Astrocyte of the cerebellum (primary cell): ENCODE data around the gene MRPL18.
A peak's percentile ranks its signal among the peaks of the same experiment; 100 is the strongest.
"Not testable (repeated sequence)": the region's sequence is repeated elsewhere in the genome, so short reads cannot be mapped to it uniquely, and the experiment has no call there.

Source experiments
- DNase-seq: peaks from one replicate; pipeline ENCODE4 v3.0.0-alpha.2; 2011; ENCODE audit warnings: low read depth
- H3K4me3 ChIP-seq: 2 replicates; pipeline ENCODE4 v1.5.1; 2011; ENCODE audit warnings: mild to moderate bottlenecking, low read depth, low read length, moderate library complexity
- in situ Hi-C: cut with HindIII; loops from 2 replicates; pipeline ENCODE4 v1.10.0; 2017; ENCODE audit warnings: low sequenced_read_pairs
- TF ChIP-seq, protein P1 (sequence below): IDR thresholded peaks from 2 replicates; pipeline ENCODE4 v1.5.1; 2012; ENCODE audit warnings: low read length, low read depth, moderate library complexity, mild to moderate bottlenecking; ENCODE audit errors: missing control alignments

MRPL18 gene

DNA sequence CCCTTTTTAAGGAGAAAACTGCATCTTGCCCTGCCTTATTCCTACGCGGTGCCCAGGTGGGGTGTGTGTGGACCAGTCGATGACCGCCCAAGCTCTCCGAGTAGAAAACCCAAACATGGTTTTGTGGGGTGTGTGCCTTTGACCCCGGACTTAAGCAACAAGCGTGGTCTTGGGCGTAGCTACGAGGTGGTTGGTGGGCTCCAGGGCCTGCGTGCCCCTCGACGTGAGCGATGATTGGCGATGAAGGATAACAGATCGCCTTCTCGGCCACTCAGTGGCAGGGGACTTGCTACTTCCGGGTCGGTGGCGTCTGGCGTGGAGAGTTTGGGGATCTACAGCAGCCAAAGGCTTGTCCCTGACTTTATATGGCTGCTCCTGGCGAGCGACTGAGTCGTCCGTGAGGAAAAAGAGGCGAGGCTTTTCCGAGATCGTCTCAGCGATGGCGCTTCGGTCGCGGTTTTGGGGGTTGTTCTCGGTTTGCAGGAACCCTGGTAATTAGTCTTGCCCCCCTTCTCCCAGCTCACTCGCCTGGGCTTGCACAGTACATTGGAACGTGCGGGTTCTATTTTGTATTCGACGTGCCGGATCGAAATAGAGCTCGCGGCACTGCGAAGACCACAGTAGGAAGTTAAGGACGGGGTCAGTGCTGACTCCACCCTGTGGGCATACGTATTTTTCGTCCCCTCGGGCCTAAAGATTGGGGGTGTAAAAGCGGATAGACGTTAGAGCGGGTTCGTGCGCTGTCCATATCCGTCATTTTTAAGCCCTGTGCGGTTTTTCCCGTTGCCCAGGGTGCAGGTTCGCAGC lies at the start of gene MRPL18:
TSS of gene MRPL18 (plus strand) at position 319 of the 807 bp plus-strand sequence. CDS start at position 440, 121 bp downstream.
- TF ChIP-seq, protein P1, sequence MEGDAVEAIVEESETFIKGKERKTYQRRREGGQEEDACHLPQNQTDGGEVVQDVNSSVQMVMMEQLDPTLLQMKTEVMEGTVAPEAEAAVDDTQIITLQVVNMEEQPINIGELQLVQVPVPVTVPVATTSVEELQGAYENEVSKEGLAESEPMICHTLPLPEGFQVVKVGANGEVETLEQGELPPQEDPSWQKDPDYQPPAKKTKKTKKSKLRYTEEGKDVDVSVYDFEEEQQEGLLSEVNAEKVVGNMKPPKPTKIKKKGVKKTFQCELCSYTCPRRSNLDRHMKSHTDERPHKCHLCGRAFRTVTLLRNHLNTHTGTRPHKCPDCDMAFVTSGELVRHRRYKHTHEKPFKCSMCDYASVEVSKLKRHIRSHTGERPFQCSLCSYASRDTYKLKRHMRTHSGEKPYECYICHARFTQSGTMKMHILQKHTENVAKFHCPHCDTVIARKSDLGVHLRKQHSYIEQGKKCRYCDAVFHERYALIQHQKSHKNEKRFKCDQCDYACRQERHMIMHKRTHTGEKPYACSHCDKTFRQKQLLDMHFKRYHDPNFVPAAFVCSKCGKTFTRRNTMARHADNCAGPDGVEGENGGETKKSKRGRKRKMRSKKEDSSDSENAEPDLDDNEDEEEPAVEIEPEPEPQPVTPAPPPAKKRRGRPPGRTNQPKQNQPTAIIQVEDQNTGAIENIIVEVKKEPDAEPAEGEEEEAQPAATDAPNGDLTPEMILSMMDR, result no peak
- in situ Hi-C loops, result no loop called here

DNA sequence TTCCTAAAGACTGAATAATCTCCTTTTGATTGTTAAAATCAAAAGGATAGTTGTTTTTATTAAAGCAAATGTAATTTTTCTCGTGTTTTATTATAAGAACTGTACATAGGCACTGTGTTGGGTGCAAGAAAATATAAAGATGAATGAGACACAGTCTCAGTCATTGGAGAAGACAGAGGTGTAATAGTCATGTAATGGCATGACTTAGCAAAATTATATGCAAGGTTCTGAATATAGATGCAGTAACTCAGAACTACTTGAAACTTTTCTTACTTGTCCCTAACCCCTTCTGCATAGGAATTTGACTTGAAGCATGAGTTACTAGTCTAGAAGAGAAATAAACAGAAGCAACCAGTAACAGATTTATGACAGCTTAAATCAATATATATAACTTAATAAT lies 48.1 kb upstream of the MRPL18 start:
- no peak overlapping the region for H3K4me3 ChIP-seq
- in situ Hi-C loops, result no loop called here
- TF ChIP-seq, protein P1, result no peak
- DNase-seq, result no peak

More for the DNA sequence above, at the start of gene MRPL18:
- peak within 1 kb of the TSS; percentile 87 for H3K4me3 ChIP-seq
- peak; percentile 95 for DNase-seq

DNA sequence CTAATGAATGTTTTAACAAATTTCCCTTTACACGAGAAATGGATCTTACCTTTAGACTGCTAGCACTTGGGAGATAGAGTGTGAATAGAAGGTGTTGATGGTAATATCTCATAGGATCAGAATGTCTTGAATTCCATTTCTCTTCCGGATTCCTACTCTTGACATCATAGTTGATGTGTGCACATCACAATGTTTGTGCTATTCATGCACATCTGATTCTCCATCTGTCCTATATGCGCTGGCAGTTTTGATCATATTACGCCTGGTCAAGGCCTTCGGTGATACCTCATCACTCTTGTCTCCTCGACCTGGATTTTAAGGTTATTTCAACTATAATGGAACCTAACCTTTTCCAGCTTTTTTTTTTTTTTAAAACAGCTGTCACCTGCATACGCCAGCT lies 45.2 kb upstream of the MRPL18 start:
- in situ Hi-C loops, result no loop called here
- no peak for DNase-seq
- TF ChIP-seq, protein P1, result no peak
- H3K4me3 ChIP-seq, result no peak overlapping the region

DNA sequence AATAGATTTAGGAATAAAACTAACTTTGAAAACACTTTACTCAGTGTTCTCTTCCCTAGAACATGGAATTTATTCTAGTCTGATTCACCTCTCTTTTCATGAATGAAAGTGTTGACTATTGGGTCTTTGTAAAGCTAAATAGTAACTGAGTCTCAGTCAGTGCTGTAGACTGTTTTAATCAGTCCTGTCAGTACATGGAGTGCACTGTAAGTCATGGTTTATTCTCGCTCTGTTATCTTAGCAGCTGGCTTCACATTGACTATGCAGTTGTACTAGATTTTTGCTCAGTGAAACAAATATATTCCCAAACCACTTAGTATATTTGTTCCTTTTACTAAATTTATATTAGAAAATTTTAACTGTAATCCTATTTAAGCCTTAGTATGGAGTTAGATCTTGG lies 43.5 kb upstream of the MRPL18 start:
- no peak for DNase-seq
- in situ Hi-C loops, result no loop called here
- H3K4me3 ChIP-seq, result no peak overlapping the region
- TF ChIP-seq, protein P1, result no peak

DNA sequence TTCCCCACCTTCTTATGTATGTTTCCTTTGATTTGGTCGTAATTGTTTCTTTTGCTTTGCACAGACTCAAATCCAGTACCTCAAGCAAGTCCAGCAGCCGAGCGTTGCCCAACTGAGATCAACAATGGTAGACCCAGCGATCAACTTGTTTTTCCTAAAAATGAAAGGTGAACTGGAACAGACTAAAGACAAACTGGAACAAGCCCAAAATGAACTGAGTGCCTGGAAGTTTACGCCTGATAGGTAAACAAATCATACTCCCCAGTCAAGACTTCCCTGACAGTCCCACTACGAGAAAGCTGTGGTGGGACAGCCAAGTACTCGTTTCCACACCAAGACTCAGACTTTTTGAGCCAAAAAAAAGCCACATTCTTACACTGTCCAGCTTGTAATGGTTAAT lies 42.1 kb upstream of the MRPL18 start:
- H3K4me3 ChIP-seq, in situ Hi-C loops, DNase-seq: not testable (repeated sequence)

DNA sequence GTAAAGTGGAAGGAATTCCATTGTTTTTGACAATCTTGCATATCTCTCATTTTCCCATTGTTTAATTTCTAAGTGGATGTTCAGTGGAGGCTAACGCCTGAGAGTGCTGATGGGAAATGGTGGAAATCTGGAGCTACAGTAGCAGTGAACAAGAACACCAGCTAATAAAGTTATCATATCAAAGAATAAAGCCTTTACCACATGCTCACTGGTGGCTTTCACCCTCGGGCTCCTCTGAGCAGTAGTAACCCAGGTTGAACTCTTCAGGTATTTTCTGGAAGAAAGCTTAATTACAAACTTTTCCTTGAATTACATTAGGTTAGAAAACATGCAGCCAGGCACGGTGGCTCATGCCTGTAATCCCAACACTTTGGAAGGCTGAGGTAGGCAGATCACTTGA lies 38.8 kb upstream of the MRPL18 start:
- no peak overlapping the region for H3K4me3 ChIP-seq
- TF ChIP-seq, protein P1, result no peak
- in situ Hi-C loops, result no loop called here
- no peak for DNase-seq

DNA sequence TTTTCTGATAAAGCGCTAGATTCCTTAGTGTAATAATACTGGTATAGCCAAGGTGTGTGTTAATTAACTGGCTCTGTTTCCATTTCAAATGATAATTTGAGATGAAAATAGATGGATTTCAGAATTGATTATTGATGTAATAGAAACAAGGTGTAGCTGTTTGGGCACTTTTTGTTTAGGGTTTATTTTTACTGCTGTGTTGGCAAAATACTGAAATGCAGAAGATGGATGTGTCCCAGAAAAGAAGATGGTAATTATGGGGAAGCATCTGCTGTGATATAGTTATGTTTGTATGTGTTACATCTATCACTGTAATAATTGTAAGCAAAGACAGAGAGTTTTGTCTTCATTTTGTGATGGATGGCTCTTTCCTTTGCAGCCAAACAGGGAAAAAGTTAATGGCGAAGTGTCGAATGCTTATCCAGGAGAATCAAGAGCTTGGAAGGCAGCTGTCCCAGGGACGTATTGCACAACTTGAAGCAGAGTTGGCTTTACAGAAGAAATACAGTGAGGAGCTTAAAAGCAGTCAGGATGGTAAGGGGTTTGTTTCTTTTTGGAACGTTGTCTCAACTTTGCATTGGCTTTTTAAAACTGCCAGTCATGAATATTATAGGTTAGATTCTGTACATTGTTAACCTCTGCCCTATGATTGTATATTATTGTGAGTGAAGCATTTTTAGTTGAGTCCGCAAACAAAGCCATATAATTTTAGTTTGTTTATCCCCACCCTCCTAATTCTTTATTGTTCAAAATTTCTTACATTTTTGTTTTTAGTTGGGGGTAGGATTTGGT lies 37.0 kb upstream of the MRPL18 start:
- TF ChIP-seq, protein P1, result no peak
- no peak overlapping the region for H3K4me3 ChIP-seq
- DNase-seq, result no peak
- in situ Hi-C loops, result no loop called here
